Stimulated activated CD4-positive, alpha-beta T cell treated with anti-CD3 and anti-CD28 coated beads, Interleukin-4, amount 100 ng/mL, for 1 hour (primary cell): ENCODE measurements around the gene AP5S1.

ENCODE experiments used
- DNase-seq: peaks from one replicate; pipeline ENCODE4 v3.0.0-alpha.2; 2020

AP5S1 gene

GRCh38 chr20:3794701-3795420 lies 25.5 kb upstream of the AP5S1 start:
- DNase-seq, result no peak

GRCh38 chr20:3795511-3796468 lies 24.6 kb upstream of the AP5S1 start, which contains the start of gene CDC25B:
Gene CDC25B (plus strand): TSS chr20:3796310. CDS start chr20:3796532, 222 bp downstream.
- peak; percentile 90 for DNase-seq

GRCh38 chr20:3796477-3797225 lies 23.7 kb upstream of the AP5S1 start:
- no peak for DNase-seq

GRCh38 chr20:3797226-3797545 lies 23.2 kb upstream of the AP5S1 start:
- no peak for DNase-seq

GRCh38 chr20:3797592-3798372 lies 22.6 kb upstream of the AP5S1 start:
- peak; percentile 38 for DNase-seq

- DNase-seq, result no peak
Observed at GRCh38 chr20:3798373-3798768, 22.0 kb upstream of the AP5S1 start.

GRCh38 chr20:3798908-3799248 lies 21.5 kb upstream of the AP5S1 start:
- no peak for DNase-seq

- DNase-seq, result no peak
Observed at GRCh38 chr20:3800256-3800877, 20.0 kb upstream of the AP5S1 start.

GRCh38 chr20:3800878-3801260 lies 19.5 kb upstream of the AP5S1 start:
- no peak for DNase-seq

GRCh38 chr20:3801299-3801698 lies 19.0 kb upstream of the AP5S1 start:
- DNase-seq, result no peak

GRCh38 chr20:3801846-3802245 lies 18.5 kb upstream of the AP5S1 start:
- DNase-seq, result no peak

GRCh38 chr20:3802524-3803239 lies 17.7 kb upstream of the AP5S1 start:
- DNase-seq, result no peak

GRCh38 chr20:3803289-3803688 lies 17.1 kb upstream of the AP5S1 start:
- DNase-seq, result no peak

- no peak for DNase-seq
Observed at GRCh38 chr20:3803854-3804253, 16.5 kb upstream of the AP5S1 start.

GRCh38 chr20:3804254-3804751 lies 16.0 kb upstream of the AP5S1 start:
- DNase-seq, result no peak

- no peak for DNase-seq
Observed at GRCh38 chr20:3804781-3805180, 15.6 kb upstream of the AP5S1 start.

GRCh38 chr20:3808544-3808943 lies 11.8 kb upstream of the AP5S1 start:
- no peak for DNase-seq

- peak; percentile 94 for DNase-seq
Observed at GRCh38 chr20:3811467-3812258, 8.7 kb upstream of the AP5S1 start.

- DNase-seq, result no peak
Observed at GRCh38 chr20:3812259-3812681, 8.1 kb upstream of the AP5S1 start.
